MV-4-11 (cell line): ENCODE data around the gene GCDH.
"Not testable (repeated sequence)": the region's sequence is repeated elsewhere in the genome, so short reads cannot be mapped to it uniquely, and the experiment has no call there.

ENCODE experiments used
- DNase-seq: peaks from one replicate; lab custom pipeline; 2025; lab: John Stamatoyannopoulos, UW

The GCDH gene

DNA sequence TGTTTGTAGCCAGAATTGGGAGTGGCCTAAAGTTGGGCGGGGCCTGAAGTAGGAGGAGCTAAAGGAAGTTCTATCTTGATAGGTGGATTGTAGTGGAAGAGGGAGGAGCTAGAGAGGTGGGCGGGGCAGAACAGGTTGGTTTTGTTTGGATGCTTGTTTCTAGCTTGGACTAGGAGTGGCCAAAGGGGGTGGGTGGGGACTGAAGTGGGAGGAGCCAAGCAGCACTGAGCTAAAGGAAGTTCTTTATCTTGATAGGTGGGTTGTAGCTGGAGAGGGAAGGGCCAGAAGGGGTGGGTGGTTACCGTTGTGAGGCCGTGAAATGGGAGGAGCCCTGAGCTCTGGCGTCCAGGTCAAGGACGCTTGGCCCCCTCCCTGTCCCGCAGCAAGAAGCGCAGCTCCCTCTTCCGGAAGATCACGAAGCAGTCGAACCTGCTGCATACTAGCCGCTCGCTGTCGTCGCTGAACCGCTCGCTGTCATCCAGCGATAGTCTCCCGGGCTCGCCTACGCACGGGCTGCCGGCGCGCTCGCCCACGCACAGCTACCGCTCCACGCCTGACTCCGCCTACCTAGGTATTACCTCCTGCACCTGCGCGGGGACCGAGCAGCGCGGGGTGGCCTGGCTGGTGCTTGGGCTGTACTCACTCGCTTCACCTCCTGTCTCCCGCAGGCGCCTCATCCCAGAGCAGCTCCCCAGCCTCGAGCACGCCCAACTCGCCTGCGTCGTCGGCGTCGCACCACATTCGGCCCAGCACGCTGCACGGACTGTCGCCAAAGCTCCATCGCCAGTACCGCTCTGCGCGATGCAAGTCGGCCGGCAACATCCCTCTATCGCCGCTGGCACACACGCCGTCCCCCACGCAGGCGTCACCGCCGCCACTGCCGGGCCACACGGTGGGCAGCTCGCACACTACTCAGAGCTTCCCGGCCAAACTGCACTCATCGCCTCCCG lies 17.7 kb upstream of the GCDH start:
- DNase-seq = peak; percentile 28

DNA sequence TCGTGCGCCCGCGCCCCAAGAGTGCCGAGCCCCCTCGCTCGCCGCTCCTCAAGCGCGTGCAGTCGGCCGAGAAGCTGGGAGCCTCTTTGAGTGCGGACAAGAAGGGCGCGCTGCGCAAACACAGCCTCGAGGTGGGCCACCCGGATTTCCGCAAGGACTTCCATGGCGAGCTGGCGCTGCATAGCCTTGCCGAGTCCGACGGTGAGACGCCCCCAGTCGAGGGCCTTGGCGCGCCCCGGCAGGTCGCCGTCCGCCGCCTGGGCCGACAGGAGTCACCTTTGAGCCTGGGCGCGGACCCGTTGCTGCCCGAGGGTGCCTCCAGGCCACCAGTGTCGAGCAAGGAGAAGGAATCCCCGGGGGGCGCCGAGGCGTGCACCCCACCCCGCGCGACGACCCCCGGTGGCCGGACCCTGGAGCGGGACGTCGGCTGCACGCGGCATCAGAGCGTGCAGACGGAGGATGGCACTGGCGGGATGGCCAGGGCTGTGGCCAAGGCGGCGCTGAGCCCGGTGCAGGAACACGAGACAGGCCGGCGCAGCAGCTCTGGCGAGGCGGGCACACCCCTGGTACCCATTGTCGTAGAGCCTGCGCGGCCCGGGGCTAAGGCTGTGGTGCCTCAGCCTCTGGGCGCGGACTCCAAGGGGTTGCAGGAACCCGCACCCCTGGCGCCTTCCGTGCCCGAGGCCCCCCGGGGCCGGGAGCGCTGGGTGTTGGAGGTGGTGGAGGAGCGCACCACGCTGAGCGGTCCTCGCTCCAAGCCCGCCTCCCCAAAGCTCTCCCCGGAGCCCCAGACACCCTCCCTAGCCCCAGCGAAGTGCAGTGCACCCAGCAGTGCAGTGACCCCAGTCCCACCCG lies 16.8 kb upstream of the GCDH start:
- no peak for DNase-seq

DNA sequence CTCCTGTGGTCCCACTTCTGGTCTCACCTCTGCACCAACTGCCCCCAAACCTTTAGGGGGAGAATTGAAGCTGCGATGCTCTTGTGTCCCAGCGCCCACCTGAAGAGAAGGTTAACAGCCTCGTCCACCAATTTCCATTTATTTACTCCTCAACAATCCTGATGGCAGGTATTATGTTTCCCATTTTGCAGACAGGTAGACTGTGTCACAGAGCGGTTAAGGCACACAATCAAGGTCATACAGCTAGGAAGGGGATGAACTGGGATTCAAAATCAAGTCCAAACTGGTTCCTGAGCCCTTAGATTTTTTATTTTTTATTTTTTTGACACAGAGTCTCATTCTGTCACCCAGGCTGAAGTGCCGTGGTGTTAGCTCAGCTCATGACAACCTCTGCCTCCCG lies 15.9 kb upstream of the GCDH start:
- no peak for DNase-seq

DNA sequence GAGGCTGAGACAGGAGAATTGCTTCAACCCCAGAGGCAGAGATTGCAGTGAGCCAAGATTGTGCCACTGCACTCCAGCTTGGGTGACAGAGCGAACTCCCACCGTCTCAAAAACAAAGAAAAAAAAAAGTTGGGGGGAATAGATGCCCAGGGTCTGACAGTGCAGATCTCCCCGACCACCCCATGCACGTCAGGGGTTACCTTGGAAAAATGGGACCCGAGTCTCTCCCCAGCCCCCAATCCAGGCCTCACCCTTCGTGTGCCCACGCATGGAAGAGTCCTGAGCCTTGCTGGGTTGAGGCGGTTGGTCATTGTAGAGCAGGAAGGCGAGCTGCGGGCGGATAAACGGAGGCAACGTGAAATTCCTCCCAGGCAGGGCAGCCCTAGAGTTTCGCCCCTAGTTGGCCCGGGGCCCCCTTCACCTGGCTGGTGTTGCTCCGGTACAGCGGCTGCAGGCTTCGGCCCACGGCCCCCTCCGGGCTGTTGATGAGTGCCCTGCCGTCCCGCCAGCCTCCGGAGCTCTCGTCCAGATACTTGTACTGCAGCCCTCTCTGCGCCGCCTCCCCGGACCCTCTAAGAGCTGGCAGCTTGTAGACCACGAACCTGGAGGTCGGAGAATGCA lies 10.3 kb upstream of the GCDH start:
- no peak for DNase-seq

DNA sequence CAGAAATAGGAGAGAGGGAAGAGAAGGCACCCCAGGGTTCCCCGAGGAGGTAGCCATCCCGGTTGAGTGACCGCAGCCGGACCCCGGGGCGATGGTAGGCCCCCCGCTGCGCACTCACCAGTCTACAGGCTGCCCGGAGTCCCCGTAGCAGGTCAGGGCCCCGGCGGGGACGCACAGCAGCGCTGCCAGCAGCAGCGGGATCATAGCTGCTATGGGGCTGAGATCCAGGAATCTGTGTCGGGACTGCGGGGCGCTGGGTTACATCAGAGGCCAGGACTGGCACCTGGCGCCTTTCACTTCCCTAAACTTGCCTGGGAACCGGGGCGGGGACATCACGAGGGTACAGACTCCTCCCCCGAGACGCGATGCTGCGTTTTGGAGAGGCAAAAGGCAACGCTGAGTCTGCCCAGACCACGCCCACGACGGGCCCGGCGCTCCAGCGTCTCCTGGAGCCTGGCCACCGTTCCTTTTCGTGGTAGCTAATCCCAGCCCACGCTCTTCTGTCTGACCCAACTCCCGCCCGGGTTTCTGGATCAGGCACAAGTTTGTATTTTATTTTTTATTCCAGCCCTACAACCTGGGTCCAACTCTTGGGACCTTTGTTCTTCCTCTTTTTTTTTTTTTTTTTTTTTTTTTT lies 9.7 kb upstream of the GCDH start, which contains the start of gene DNASE2:
Gene DNASE2 (minus strand): TSS at position 278 of the 637 bp plus-strand sequence. CDS start 74 bp downstream, at position 204.
- DNase-seq = peak; percentile 99

DNA sequence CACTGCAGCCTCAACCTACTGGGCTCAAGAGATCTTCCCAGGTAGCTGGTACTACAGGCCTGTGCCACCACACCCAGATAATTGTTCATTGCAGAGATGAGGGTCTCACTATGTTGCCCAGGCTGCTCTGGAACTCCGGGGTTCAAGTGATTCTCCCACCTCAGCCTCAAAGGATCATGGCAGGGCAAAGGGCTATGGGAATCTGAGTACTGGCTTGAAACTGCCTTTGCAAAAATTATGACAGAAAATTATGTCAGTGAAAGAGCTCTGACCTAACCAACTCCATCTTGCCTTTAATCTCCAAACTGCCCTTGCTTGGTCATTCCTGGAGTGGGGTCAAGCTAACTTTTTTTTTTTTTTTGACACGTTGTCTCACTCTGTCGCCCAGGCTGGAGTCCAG lies 8.4 kb upstream of the GCDH start:
- DNase-seq = no peak

DNA sequence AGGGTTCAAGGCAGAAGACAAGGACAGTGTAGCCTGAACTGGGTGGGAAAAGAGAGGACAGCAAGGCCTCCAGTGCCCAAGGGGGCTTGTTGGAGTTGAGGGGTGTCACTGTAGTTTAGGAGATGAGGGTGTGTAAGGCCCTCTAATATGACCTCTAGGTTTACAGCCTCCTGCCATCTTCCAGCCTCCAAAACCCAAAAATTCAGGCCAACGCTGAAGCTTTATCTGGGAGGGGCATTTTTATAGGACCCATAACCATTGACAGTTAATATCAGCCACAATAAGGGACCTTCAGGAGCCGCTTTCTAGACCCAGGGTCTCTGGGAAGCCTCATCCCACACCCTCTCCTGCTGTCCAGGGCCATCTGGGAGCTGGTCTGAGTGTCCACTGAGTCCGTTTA lies 6.8 kb upstream of the GCDH start:
- DNase-seq = no peak

DNA sequence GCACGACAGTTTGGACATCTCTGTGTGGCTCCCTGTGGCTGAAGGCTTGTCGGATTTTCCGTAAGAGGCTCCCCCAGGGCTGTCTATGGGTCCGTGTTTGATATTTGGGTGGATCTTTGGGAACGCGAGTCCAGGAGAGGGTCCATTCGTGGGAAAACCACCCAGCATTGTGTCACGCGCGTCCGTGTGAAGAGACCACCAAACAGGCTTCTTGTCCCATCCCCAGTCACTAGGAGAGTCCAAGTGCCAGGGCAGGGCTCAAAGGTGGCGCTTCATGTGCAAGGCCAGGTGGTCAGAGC lies 6.4 kb upstream of the GCDH start:
- DNase-seq = no peak

DNA sequence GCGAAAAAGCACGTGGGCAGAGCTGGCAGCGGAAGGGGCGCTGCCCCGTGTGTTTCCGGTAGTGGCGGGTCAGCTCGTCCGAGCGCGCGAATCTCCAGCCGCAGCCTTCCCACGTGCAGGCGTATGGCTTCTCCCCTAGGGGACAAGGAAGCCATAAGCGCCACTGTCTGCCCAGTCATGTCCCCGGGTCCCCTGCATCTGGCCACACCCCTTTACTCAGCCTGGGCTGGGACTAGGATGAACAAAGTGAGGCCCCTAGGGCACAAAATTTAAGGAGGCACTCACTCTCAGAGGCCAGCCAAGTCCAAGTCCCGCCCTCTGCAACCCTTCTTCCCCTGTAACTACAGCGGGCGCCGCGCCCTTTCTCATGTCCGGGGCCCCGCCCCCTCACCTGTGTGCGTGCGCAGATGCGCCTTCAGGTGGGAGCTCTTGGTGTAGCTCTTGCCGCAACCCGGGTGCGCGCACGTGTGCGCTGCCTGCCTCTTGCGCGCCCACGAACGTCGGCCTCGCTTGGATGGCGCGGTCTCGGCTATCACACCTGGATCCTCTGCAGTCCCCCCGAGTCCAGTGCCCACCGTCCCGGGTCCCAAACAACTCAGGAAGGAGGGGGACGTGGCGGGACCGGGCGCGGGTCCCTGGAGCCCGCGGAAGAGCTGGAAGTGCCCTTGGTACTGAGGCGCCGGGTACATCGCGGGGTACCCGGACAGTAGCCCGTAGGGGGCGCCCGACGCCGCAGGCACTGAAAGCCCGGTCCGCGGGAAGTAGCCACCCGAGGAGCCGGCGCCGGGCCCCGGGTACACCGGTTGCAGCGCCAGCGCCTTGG lies 5.8 kb upstream of the GCDH start:
- peak; percentile 63 for DNase-seq

DNA sequence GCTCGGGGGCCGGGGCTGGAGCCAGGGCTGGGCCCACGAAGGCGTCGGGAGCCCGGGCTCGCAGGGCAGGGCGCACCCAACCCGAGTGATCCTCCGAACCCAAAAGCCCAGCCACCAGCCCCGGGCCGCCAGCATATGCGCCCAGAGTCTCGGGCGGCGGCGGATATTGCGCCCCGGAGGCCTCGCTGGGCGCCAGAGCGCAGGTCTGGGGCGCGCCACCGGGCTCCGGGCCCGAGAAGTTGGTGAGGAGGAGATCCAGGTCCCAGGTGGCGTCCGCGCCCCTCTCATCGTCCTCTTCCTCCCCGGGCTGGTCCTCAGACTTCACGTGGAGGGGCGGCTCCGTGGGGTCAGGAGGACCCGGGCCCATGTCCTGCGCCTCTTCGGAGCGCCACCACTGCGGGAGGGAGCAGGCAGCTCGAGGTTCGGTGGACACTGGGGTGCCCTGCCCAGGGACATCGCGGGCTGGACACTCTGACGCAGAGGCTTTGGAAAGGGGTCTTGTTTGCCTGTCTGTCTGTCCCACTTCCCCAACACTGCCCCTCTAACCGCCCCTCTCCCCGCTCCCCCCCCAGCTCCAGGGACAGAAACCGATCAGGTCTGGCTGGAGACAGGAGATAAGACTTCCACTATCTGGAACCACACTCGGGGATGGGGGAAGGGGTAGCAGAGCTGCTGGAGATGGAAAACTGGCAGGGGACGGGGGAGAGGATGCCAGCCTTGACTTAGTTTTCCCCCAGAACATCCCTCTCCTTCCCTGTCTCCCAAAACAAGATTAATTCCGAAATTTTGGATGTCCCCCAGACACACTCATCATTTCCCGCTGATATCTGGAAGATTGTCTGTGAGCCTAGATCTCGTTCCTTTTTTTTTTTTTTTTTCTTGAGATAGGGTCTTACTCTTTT lies 5.0 kb upstream of the GCDH start:
- no peak for DNase-seq

DNA sequence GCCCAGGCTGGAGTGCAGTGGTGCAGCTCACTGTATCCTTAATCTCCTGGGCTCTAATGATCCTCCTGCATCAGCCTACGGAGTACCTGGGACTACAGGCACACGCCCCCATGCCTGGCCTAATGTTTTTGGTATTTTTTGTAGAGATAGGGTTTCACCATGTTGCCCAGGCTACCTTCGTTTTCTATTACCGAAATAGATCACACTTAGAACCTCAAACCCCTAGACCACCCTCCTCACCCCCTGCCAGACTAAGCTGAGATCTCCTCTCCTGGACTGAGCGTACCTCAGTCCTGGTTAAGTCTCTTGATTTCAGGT lies 4.3 kb upstream of the GCDH start:
- no peak for DNase-seq

DNA sequence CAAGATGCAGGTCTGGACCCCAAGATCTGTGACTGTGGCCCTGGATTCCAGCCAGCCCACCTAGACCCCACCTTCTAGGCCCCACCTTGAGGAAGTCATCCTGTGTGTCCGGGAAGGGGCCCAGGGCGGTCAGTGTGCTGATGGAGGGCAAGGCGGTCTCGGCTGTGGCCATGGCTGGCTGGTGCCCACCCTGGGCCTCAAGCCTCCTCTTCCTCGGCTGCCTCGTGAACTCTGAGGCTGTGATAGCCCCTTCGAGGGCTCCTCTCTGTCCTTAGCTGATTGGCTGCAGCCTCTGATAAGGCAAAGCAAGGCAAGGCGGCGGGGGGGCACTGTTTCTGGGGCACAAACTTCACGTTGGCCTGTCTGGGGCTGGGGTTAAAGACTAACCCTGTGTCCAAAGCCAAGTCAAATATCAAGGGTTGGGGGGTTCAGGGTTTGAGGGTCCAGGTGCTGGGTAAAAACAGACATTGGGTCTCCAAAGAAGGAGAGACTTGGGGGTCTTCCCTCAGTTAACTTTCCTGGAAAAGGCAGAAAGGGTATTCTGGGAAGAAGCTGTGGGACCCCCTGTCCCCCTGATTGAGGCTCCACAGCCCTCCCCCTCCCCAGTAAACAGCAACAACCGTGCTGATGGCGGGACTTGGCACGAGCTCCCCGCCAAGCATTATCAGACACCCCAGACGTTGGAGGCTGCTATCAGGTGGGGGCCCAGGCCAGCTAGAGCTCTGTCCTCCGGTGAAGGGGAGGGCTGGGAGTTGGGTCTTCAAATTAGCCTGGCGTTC lies 3.8 kb upstream of the GCDH start, which contains the start of gene KLF1:
Gene KLF1 (minus strand): TSS at position 233 of the 779 bp plus-strand sequence. CDS start 61 bp downstream, at position 172.
- no peak for DNase-seq

DNA sequence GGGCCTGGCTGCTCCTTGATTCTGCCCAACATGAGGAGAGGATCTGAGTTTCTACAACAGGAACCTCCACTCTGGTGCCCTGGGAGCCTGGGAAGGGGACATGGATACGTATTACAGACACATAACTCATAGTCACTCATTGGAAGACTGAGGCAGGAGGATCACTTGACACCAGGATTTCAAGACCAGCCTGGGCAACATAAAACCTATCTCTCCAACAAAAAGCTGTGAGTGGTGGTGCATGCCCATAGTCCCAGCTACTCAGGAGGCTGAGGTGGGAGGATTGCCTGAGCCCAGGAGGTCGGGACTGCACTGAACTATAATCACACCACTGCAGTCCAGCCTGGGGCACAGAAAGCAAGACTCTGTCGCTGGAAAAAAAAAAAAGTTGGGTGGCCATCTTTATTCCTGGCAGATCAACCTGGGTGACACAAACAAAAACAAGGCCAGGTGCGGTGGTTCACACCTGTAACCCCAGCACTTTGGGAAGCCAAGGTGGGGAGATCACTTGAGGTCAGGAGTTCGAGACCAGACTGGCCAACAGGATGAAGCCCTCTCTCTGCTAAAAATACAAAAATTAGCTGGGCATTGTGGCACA lies 2.9 kb upstream of the GCDH start:
- DNase-seq = no peak

DNA sequence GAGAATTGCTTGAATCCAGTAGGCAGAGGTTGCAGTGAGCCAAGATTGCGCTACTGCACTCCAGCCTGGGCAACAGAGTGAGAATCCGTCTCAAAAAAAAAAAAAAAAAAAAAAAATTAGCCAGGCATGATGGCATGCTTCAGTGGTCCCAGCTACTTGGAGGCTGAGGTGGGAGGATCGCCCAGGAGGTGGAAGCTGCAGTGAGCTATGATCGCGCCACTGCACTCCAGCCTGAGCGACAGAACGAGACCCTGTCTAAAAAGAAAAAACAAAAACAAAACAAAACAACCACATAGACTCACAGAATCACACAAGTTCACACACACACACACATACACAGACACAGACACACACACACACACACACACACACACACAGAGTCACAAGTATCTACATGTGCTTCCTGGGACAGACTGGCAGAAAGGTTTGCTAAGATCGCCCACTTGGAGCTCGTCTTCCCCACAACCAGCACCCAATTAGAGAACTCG lies 617 bp upstream of the GCDH start:
- not testable (repeated sequence) for DNase-seq

DNA sequence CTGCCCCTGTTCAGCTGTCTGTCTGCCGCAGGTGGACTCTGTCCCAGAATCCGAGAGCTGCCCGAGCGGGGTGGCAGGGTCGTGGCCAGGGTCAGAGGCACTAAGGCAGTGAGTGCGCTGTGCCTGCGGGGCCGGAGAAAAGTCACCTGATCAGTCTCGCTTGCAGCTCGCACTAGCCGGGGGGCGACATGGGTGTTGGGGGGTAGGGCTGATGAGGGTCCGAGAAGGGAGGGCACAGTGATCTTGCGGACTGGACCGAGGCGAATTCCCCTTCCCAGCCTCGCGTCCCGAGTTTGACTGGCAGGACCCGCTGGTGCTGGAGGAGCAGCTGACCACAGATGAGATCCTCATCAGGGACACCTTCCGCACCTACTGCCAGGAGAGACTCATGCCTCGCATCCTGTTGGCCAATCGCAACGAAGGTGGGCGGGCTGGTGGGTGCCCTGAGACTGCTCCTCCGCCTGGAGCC lies 627 bp downstream of the GCDH start:
- no peak for DNase-seq

DNA sequence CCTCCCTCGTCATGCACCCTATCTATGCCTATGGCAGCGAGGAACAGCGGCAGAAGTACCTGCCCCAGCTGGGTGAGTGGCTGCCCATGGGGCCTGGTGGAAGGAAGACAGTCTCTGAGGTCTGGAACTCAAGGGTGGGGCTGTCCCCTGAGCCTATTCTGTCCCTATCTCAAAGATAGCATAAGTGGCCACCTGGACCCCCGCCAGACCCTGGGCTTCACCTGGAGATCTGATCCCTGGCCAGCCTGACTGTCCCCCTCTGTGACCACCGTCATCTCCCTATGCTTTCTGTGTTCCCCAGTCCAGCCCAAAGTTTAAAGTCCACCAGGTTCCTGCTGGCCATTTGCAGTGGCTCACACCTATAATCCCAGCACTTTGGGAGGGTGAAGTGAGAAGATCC lies 2.6 kb downstream of the GCDH start:
- DNase-seq = no peak

DNA sequence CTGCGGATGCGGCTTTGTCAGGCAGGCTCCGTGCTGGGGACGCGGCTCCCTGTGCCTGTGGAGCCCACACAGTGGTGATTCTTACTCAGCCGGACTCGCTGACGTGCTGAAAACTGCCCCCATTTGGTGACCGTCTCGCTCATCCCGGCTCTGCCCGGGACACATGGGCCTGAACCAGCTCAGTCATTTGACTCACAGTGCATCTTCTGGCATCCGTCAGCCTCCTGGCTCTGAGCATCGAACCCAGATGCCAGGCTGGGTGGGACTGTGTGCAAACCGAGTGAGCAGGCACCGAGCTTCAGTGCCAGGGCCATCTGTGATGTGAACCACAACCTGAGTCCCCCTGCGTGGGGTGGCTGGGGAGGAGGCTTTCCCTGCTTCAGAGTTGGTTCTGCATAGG lies 5.5 kb downstream of the GCDH start:
- no peak for DNase-seq

DNA sequence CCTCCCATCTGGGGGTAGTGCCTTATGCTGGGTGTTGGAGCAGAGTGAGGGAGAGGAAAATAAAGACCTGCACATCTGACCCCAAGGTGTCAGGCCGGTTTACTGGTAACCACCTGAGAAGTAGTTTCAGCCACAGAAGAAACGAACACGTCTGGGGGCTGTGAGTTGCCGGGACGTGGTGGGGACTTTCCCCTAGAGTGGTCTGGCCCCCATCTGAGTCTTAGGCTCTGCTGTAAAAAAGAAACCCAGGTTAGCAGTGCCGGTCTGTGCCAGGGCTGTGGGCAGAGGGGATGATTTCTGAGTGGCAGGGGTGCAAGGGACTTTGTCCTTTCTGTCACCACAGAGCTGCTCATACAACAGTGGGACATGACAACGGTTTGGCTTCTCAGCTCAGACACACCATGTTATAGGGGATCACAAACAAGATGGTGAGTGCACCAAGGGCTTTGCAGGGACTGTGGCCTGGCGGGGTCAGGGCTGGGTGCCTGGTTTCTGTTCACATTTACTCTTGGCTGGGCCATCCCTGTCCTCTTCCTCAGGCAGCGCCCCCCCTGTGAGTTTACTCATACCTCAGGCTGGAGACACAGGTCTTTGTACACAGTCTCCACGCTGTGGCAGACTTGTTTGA lies 9.0 kb downstream of the GCDH start:
- DNase-seq = no peak
